C4-2B (cell line): ENCODE results near the gene TXNDC16.
A peak's percentile ranks its signal among the peaks of the same experiment; 100 is the strongest.

Experiments
- H3K27ac ChIP-seq: fragments of 450-650 bp; 2 replicates; pipeline ENCODE4 v1.5.1; 2017
- CTCF ChIP-seq: fragments of 450-650 bp; conservative IDR thresholded peaks from 2 replicates; pipeline ENCODE4 v1.5.1; 2017; ENCODE audit warnings: mild to moderate bottlenecking
- ZFX ChIP-seq: fragments of 450-650 bp; IDR thresholded peaks from 2 replicates; pipeline ENCODE4 v1.6.1; 2017

TXNDC16 gene

GRCh38 chr14:52538623-52539022, 13.7 kb downstream of the TXNDC16 start:
- H3K27ac ChIP-seq = no peak overlapping the region
- TF ChIP-seq CTCF (no peak), ZFX (no peak)

GRCh38 chr14:52536269-52536668, 16.0 kb downstream of the TXNDC16 start:
- H3K27ac ChIP-seq = no peak overlapping the region
- TF ChIP-seq CTCF (no peak), ZFX (no peak)

- H3K27ac ChIP-seq = no peak overlapping the region
- TF ChIP-seq ZFX (no peak), CTCF (no peak)
Measured at GRCh38 chr14:52531481-52531880, 20.8 kb downstream of the TXNDC16 start.

GRCh38 chr14:52527052-52527451, 25.3 kb downstream of the TXNDC16 start:
- H3K27ac ChIP-seq = no peak overlapping the region
- TF ChIP-seq CTCF (no peak; the same call in 1 of the 2 replicates), ZFX (no peak)

GRCh38 chr14:52522581-52523345, 29.5 kb downstream of the TXNDC16 start:
- TF ChIP-seq ZFX (no peak), CTCF (no peak)
- H3K27ac ChIP-seq = peak overlapping the region; percentile 27; the same call in 1 of the 2 replicates

- TF ChIP-seq ZFX (no peak), CTCF (no peak)
- H3K27ac ChIP-seq = peak overlapping the region; percentile 27; the same call in 1 of the 2 replicates
Measured at GRCh38 chr14:52522033-52522432, 30.3 kb downstream of the TXNDC16 start.

GRCh38 chr14:52514046-52514811, 38.1 kb downstream of the TXNDC16 start:
- TF ChIP-seq ZFX = no peak
- TF ChIP-seq CTCF = no peak
- no peak overlapping the region for H3K27ac ChIP-seq
